AG04449 (cell line): Measurements from ENCODE around the gene TTL.

Experiments used
- CTCF ChIA-PET: fragments of 350-600 bp; formaldehyde crosslinking; extraction: SDS; loops from one replicate; lab custom pipeline; 2021; ENCODE audit warnings: antibody characterized with exemption; lab: Yijun Ruan, JAX
- POLR2A ChIA-PET: fragments of 400-600, 350-600 bp; formaldehyde crosslinking; extraction: SDS; loops from one replicate; lab custom pipeline; 2020; ENCODE audit warnings: antibody characterized with exemption, inconsistent platforms; lab: Yijun Ruan, JAX
- DNase-seq: peaks from one replicate; pipeline ENCODE4 v3.0.0-alpha.2; 2010; ENCODE audit warnings: low read depth, low spot score
- H3K4me3 ChIP-seq: 2 replicates; pipeline ENCODE4 v1.5.1; 2011; ENCODE audit warnings: low read depth, mild to moderate bottlenecking, control low read depth, low read length
- TF ChIP-seq, protein P1 (sequence below): IDR thresholded peaks from one replicate; pipeline ENCODE4 v1.5.1; 2011; ENCODE audit warnings: mild to moderate bottlenecking, moderate library complexity, low read length, control low read depth, inconsistent platforms; ENCODE audit not compliant: insufficient read depth; ENCODE audit errors: missing control alignments

Gene TTL

GRCh38 chr2:112482309-112483041, 519 bp downstream of the TTL start:
- TF ChIP-seq, protein P1, sequence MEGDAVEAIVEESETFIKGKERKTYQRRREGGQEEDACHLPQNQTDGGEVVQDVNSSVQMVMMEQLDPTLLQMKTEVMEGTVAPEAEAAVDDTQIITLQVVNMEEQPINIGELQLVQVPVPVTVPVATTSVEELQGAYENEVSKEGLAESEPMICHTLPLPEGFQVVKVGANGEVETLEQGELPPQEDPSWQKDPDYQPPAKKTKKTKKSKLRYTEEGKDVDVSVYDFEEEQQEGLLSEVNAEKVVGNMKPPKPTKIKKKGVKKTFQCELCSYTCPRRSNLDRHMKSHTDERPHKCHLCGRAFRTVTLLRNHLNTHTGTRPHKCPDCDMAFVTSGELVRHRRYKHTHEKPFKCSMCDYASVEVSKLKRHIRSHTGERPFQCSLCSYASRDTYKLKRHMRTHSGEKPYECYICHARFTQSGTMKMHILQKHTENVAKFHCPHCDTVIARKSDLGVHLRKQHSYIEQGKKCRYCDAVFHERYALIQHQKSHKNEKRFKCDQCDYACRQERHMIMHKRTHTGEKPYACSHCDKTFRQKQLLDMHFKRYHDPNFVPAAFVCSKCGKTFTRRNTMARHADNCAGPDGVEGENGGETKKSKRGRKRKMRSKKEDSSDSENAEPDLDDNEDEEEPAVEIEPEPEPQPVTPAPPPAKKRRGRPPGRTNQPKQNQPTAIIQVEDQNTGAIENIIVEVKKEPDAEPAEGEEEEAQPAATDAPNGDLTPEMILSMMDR = no peak
- peak overlapping the region; percentile 83 for H3K4me3 ChIP-seq
- POLR2A ChIA-PET = no interaction called here
- CTCF ChIA-PET = interaction anchor here (0.6 to 4.0 kb wide), 4 partner anchors 11 to 355 kb away, joined by 3 to 23 read pairs (median 4); no protein-coding TSS in a partner anchor
- no peak for DNase-seq

DNA sequence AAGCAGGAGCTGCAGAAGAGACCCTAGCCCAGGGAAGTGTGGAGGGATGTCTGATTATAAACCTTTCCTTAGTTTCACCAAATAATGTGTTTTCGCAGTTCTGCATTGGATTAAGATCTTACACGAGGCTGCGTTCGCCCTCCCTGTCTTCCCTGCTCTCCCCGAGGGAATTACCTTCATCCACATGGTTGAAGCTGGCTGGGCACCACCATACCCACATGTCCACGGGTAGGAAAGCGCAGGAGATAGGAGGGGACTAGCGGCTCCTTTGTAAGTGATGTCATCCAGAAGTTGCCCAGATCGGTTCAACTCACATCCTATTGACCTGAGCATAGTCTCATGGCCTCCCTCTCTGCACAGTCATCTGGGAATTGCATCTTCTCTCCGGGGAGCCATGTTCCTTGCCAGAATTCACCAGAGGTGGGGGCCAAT, 1.1 kb downstream of the TTL start:
- TF ChIP-seq, protein P1 = no peak
- ChIA-PET POLR2A (interaction anchor here (1.0 kb wide), 1 partner anchor 11 kb away, joined by 3 read pairs; no protein-coding TSS in a partner anchor), CTCF (interaction anchor here (0.6 to 4.0 kb wide), 5 partner anchors 10 to 356 kb away, joined by 3 to 23 read pairs (median 4); no protein-coding TSS in a partner anchor)
- DNase-seq = no peak
- H3K4me3 ChIP-seq = peak overlapping the region; percentile 83

DNA sequence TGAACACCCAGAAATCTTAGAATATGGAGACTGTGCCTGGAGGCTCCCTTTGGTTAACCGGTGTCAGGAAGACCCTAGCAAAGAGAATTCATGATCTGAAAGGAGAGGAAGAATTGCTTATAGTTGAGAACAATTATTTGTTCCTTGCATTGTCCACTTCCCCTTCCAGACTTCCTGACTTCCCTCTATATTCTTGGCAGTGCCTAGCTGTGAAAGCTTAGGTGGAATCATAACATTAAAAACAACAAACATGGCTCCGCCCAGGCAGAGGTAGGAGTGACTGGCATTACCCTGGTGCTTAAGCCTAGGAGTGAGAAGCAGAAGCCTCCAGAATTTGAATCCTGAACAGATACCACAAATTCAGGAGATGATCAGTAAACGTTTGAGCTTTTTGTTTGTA, 1.9 kb downstream of the TTL start:
- DNase-seq = no peak
- ChIA-PET POLR2A (interaction anchor here (1.0 kb wide), 1 partner anchor 10 kb away, joined by 3 read pairs; no protein-coding TSS in a partner anchor), CTCF (interaction anchor here (1.5 to 4.0 kb wide), 4 partner anchors 10 to 357 kb away, joined by 3 to 23 read pairs (median 4); no protein-coding TSS in a partner anchor)
- H3K4me3 ChIP-seq = peak overlapping the region; percentile 83
- TF ChIP-seq, protein P1 = no peak

DNA sequence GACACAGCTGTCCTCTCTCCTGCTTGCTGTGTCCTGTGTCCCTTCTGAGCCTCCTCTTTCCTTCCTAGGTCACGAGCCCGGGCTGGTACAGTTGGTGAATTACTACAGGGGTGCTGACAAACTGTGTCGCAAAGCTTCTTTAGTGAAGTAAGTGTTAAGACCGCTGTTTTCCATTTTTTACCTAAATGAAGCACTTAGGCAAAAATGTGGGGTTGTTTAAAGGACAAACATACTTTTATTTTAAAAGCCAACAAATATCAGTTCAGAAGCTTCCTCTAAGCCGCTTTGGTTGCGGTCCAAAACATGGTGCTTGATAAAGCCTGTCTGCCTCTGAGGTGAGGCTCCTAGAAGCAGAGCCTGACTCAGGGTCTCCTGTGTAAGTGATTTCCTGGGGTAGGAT, 3.9 kb downstream of the TTL start:
- ChIA-PET POLR2A (no interaction called here), CTCF (interaction anchor here (1.0 to 4.0 kb wide), 5 partner anchors 8 to 264 kb away, joined by 3 to 23 read pairs (median 4); no protein-coding TSS in a partner anchor)
- no peak overlapping the region for H3K4me3 ChIP-seq
- no peak for DNase-seq
- TF ChIP-seq, protein P1 = no peak

DNA sequence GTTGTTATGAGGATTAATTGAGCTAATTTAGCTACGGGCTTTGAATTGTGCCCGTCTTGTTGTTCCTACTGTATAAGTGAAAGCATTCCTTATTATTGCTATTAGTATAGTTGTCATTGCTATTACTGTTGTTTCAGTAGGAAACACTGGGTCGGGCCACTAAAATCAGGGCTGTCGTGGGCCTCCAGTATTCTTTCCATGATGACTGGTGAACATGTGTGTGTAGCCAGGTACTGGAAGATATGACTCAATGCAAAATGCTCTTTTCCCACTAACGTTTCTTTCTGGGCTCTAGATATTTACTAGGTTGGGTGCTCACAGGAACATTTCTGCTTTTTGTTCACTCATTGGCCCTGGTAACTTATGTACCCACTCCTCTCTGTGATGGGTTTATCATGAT, 4.9 kb downstream of the TTL start:
- ChIA-PET CTCF (no interaction called here), POLR2A (no interaction called here)
- TF ChIP-seq, protein P1 = no peak
- H3K4me3 ChIP-seq = no peak overlapping the region
- no peak for DNase-seq

- CTCF ChIA-PET = no interaction called here
- TF ChIP-seq, protein P1 = no peak
Observed at GRCh38 chr2:112487444-112487961, 5.5 kb downstream of the TTL start.

More at GRCh38 chr2:112487444-112487961, 5.5 kb downstream of the TTL start:
- DNase-seq = no peak
- POLR2A ChIA-PET = no interaction called here
- H3K4me3 ChIP-seq = no peak overlapping the region
